BLaER1 treated with 17β-estradiol and CSF1 and Interleukin-3, amounts not matched to agents 10 nM and 100 nM (cell line): ENCODE measurements around the gene OR5M11.

Experiments used
- H3K27ac ChIP-seq, 11 experiments: shearing (Covaris generic); formaldehyde crosslinking; 2 replicates each; pipeline ENCODE4 v1.8.1; 2022
- H3K27me3 ChIP-seq, 11 experiments: shearing (Covaris generic); formaldehyde crosslinking; 2 replicates each; pipeline ENCODE4 v1.8.1; 2022
- H3K36me3 ChIP-seq, 11 experiments: shearing (Covaris generic); formaldehyde crosslinking; 2 replicates each; pipeline ENCODE4 v1.8.1; 2022
- H3K4me1 ChIP-seq, 10 experiments: shearing (Covaris generic); formaldehyde crosslinking; 2 replicates each; pipeline ENCODE4 v1.8.1; 2022
- H3K4me2 ChIP-seq, 11 experiments: shearing (Covaris generic); formaldehyde crosslinking; 2 replicates each; pipeline ENCODE4 v1.8.1; 2022
- H3K4me3 ChIP-seq, 10 experiments: shearing (Covaris generic); formaldehyde crosslinking; 2 replicates each; pipeline ENCODE4 v1.8.1; 2022
- H3K9ac ChIP-seq, 11 experiments: shearing (Covaris generic); formaldehyde crosslinking; 2 replicates each; pipeline ENCODE4 v1.8.1; 2022
- H3K9me3 ChIP-seq, 11 experiments: shearing (Covaris generic); formaldehyde crosslinking; replicated peaks in 1 of 11; 2 replicates each; pipeline ENCODE4 v1.8.1; 2022
- H4K20me1 ChIP-seq, 11 experiments: shearing (Covaris generic); formaldehyde crosslinking; 2 replicates each; pipeline ENCODE4 v1.8.1; 2022
- Cebpa-rat ChIP-seq, 11 experiments: shearing (Covaris generic); IDR thresholded peaks; 2 replicates each; pipeline ENCODE4 v1.8.1; 2022

The OR5M11 gene

GRCh38 chr11:56513280-56513679, 29.8 kb downstream of the OR5M11 start:
- H3K4me1 ChIP-seq: no peaks in the 10 kb centered on the region
- H3K36me3 ChIP-seq: no peaks in the 10 kb centered on the region
- H3K27me3 ChIP-seq: no peaks in the 10 kb centered on the region
- no peaks in the 10 kb centered on the region; a peak in 1 of 22 replicates for H3K9me3 ChIP-seq
- no peak for TF ChIP-seq Cebpa-rat (IDR thresholded peaks at IDR 0.05)
- H4K20me1 ChIP-seq: no peaks in the 10 kb centered on the region
- no peak overlapping the region for H3K4me2 ChIP-seq
- no peak overlapping the region for H3K9ac ChIP-seq
- no peak overlapping the region for H3K4me3 ChIP-seq
- H3K27ac ChIP-seq: no peak overlapping the region

GRCh38 chr11:56509439-56509838, 33.6 kb downstream of the OR5M11 start:
- H3K4me2 ChIP-seq: no peak overlapping the region
- no peaks in the 10 kb centered on the region for H3K36me3 ChIP-seq
- H3K4me1 ChIP-seq: no peaks in the 10 kb centered on the region
- H3K9me3 ChIP-seq: peaks cover 0 to 4% (median 0%) of the 10 kb centered on the region in 11 experiments; a peak in 1 of 22 replicates
- no peaks in the 10 kb centered on the region for H4K20me1 ChIP-seq
- no peak overlapping the region for H3K27ac ChIP-seq
- no peak overlapping the region for H3K4me3 ChIP-seq
- H3K27me3 ChIP-seq: no peaks in the 10 kb centered on the region
- no peak overlapping the region for H3K9ac ChIP-seq
- TF ChIP-seq Cebpa-rat (IDR thresholded peaks at IDR 0.05): no peak

GRCh38 chr11:56497010-56497409, 46.0 kb downstream of the OR5M11 start:
- Histone ChIP-seq H3K9ac (no peak overlapping the region), H3K4me3 (no peak overlapping the region), H3K27me3 (no peaks in the 10 kb centered on the region), H3K9me3 (peaks cover 6 to 13% (median 9%) of the 10 kb centered on the region in 11 experiments; a peak in 15 of 22 replicates), H3K4me2 (no peak overlapping the region), H3K27ac (no peak overlapping the region), H3K4me1 (no peaks in the 10 kb centered on the region), H3K36me3 (no peaks in the 10 kb centered on the region), H4K20me1 (no peaks in the 10 kb centered on the region)
- TF ChIP-seq Cebpa-rat (IDR thresholded peaks at IDR 0.05): no peak

- no peaks in the 10 kb centered on the region for H3K4me1 ChIP-seq
- no peaks in the 10 kb centered on the region for H3K36me3 ChIP-seq
- no peaks in the 10 kb centered on the region for H3K27me3 ChIP-seq
- no peak for TF ChIP-seq Cebpa-rat (IDR thresholded peaks at IDR 0.05)
- H3K27ac ChIP-seq: no peak overlapping the region
- no peak overlapping the region for H3K4me3 ChIP-seq
- no peak overlapping the region for H3K9ac ChIP-seq
- no peaks in the 10 kb centered on the region for H4K20me1 ChIP-seq
- H3K4me2 ChIP-seq: no peak overlapping the region
- peaks cover 6 to 13% (median 9%) of the 10 kb centered on the region in 11 experiments; a peak in 15 of 22 replicates for H3K9me3 ChIP-seq
Observed at GRCh38 chr11:56495117-56495516, 47.9 kb downstream of the OR5M11 start.
